Measurements from ENCODE around the gene SRSF5.

Gene SRSF5

DNA sequence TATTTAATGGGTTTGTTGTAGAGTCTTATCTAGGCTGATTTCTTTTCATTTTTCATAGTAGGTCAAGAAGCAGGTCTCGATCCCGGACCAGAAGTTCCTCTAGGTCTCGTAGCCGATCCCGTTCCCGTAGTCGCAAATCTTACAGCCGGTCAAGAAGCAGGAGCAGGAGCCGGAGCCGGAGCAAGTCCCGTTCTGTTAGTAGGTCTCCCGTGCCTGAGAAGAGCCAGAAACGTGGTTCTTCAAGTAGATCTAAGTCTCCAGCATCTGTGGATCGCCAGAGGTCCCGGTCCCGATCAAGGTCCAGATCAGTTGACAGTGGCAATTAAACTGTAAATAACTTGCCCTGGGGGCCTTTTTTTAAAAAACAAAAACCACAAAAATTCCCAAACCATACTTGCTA lies 4.2 kb downstream of the SRSF5 start:
- no peak for DNase-seq (ENCODE audit: low spot score)
- TF ChIP-seq, protein P1, sequence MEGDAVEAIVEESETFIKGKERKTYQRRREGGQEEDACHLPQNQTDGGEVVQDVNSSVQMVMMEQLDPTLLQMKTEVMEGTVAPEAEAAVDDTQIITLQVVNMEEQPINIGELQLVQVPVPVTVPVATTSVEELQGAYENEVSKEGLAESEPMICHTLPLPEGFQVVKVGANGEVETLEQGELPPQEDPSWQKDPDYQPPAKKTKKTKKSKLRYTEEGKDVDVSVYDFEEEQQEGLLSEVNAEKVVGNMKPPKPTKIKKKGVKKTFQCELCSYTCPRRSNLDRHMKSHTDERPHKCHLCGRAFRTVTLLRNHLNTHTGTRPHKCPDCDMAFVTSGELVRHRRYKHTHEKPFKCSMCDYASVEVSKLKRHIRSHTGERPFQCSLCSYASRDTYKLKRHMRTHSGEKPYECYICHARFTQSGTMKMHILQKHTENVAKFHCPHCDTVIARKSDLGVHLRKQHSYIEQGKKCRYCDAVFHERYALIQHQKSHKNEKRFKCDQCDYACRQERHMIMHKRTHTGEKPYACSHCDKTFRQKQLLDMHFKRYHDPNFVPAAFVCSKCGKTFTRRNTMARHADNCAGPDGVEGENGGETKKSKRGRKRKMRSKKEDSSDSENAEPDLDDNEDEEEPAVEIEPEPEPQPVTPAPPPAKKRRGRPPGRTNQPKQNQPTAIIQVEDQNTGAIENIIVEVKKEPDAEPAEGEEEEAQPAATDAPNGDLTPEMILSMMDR (IDR thresholded peaks at IDR 0.05; ENCODE audit: extremely low read depth, missing control alignments): no peak

DNA sequence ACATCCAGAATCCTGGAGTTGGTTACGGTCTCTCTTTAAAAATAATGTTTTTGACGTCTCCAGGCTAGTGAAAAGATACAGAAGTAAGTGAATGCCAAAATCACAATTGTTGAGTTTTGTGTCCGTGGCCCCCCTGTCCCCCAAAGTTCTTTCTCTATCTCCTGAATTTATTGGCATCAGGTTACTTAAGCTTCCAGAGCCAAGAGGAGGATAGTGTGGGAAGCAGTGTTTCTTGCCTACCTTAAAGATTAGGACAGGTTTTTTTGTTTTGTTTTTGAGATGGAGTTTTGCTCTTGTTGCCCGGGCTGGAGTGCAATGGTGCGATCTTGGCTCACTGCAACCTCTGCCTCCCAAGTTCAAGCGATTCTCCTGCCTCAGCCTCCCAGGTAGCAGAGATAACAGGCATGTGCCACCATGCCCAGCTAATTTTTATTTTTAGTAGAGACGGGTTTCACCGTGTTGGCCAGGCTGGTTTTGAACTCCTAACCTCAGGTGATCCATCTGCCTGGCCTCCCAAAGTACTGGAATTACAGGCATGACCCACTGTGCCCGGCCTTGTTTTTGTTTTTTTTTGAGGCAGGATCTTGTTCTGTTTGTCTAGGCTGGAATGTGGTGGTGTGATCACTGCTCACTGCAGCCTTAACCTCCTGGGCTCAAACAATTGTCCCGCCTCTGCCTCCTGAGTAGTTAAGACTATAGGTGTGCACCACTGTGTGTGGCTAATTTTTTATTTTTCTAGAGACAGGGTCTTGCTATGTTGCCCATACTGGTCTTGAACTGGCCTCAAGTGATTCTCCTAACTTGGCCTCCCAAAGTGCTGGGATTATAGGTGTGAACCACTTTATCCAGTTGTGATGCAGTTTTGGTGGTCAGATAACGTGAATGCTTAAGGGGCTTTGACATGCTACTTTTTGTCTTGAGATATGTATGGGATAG lies 5.4 kb downstream of the SRSF5 start:
- no peak for DNase-seq (ENCODE audit: low spot score)
- TF ChIP-seq, protein P1 (IDR thresholded peaks at IDR 0.05; ENCODE audit: extremely low read depth, missing control alignments): no peak

DNA sequence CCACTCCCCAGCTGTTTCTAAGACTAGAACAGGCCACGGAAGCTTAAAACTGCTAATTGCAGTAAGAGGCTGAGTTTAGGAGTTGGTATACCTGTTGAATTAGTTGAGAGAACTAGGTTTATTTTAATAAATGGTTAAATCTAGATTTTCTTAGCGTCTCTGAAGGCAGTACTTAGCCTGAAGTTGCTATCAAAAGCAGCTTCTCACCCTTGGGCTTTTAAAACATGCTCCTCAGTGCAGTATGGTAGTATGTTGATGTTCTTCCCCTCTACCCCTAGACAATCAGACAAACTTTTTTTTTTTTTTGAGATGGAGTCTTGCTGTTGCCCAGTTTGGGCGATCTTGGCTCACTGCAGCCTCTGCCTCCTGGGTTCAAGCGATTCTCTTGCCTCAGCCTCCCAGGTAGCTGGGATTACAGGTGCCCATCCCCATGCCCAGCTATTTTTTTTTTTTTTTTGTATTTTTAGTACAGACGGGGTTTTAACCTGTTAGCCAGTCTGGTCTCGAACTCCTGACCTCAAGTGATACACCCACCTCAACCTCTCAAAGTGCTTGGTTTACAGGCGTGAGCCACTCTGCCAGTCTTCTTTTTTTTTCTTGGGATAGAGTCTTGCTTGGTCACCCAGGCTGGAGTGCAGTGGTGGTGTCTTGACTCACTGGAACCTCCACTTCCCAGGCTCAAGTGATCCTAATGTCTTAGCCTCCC lies 6.8 kb downstream of the SRSF5 start:
- TF ChIP-seq, protein P1 (IDR thresholded peaks at IDR 0.05; ENCODE audit: extremely low read depth, missing control alignments): no peak

DNA sequence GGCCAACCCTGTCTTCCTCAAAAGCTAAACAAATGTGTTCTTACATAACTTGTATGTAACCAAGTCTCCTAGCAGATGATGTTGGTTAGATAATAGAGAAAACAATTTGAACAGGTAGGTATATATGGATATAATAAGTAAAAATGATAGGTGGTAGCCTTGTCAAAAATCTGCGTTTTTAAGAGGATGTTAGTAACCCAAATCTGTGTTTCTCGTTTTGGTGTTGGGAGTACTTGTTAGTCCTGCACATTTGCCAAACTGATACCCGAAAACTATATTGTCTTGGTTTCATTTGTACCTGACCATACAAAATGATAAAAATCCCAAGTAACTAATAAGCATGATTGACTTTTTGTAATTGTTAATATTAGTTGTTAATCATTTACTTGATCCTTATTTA lies 8.1 kb downstream of the SRSF5 start:
- no peak for DNase-seq (ENCODE audit: low spot score)
- TF ChIP-seq, protein P1 (IDR thresholded peaks at IDR 0.05; ENCODE audit: extremely low read depth, missing control alignments): no peak

More for the DNA sequence above, 6.8 kb downstream of the SRSF5 start:
- no peak for DNase-seq (ENCODE audit: low spot score)

DNA sequence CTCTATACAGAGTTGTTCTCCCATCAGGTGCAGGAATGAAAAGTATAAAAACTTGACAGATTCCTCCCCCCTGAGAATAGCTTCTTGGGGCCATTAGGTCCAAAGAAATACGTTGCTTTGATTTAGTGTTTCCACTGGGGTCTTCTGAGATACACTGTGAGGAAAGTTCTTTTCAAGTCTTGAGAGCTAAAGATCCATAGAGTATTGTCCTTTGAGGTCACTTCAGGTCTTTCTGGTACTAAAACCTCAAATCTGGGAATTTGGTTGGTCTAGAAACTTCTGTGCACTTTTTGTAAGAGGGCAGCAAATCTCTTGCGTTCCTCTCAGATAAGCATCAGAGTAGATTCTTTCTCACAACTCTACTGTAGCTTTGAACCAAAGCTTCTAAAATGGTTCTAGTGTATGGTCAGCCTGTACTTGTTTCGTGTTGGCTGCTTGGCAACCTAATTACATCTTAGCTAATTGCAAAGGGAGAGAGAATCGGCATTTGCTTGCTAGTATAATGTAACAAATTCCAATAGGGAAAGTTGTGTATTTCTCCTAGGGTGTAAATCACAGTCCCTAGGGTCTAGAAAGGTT lies 10.0 kb downstream of the SRSF5 start:
- TF ChIP-seq, protein P1 (IDR thresholded peaks at IDR 0.05; ENCODE audit: extremely low read depth, missing control alignments): no peak

DNA sequence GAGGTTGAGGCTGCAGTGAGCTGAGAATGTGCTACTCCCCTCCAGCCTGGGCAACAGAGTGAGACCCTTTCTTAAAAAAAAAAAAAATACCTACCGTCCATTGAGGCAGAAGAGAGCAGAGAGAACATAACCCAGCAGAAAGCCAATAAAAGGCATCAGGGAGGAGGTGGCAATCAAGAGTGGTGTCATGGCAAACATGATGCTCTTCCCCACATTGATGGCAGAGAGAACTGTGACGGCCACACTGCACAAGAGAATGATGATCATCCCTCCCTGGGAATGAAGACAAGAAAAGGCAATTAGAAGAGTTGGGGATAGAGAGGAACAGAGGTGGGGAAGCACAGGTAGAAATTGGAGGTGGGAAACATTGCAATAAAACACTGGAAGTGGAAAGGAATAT lies 12.1 kb downstream of the SRSF5 start:
- no peak for DNase-seq (ENCODE audit: low spot score)
- TF ChIP-seq, protein P1 (IDR thresholded peaks at IDR 0.05; ENCODE audit: extremely low read depth, missing control alignments): no peak

More for the DNA sequence above, 10.0 kb downstream of the SRSF5 start:
- no peak for DNase-seq (ENCODE audit: low spot score)

DNA sequence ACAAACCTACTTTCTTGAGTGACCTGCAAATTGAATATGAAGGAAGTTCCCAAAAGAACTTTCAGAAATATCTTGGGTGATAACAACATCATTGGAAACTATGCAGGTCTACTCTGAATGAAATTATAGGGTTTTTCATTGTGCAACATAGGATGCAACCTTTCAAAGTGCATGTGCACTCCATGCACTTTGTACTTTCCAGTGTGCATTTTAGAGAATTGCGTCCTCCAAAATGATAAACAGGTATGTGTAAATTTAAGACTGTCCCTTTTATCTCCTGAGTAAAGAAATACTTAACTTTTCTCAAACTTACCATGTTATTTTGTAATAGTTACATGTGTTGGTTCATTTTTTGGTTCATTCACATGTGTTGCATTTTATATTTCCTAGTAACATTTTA lies 13.2 kb downstream of the SRSF5 start:
- no peak for DNase-seq (ENCODE audit: low spot score)
- TF ChIP-seq, protein P1 (IDR thresholded peaks at IDR 0.05; ENCODE audit: extremely low read depth, missing control alignments): no peak

Data from GM20000 (cell line).